ENCODE data around the gene GALNTL6. TPM values are rescaled to one million over a fixed set of nuclear protein-coding genes. Genes with fewer than 3 reads are reported as not detected.

GALNTL6 gene
- total RNA-seq, 1 experiment from 2014 or later, result not detected

DNA sequence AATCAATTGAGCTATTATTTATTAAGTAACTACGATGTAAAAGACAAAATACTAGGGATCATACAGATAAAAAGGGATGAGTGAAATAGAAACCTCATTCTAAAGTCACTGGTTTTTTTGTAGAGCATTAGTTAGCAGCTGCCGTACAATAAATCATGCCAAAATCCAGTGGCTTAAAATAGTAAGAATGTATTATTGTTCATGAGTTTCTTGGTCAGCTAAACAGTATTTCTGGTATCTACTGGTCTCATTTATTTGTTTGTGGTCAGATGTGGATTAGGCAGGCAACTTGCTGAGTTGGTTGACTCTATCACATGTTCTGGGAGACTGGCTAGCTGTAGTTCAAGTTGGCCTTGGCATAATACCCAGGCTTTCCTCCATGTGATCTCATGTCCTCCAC, 667.3 kb downstream of the GALNTL6 start:
- no TSS peak for BruUV-seq (replicated peaks)

More for the DNA sequence above, 667.3 kb downstream of the GALNTL6 start:
- no peaks in the 10 kb centered on the region for H3K4me1 ChIP-seq (ENCODE audit: control insufficient read depth in 1 of 2, insufficient read depth in 2 of 2, low read length in 2 of 2)
- no peaks in the 10 kb centered on the region for H3K9me3 ChIP-seq (ENCODE audit: control insufficient read depth in 1 of 2, insufficient read depth in 1 of 2, low read depth in 1 of 2, low read length in 2 of 2)
- H3K79me2 ChIP-seq (ENCODE audit: insufficient read depth, low read length), result no peaks in the 10 kb centered on the region
- RAD21 ChIA-PET (ENCODE audit: low non-redundant PET in 1 of 2, low total read pairs in 2 of 2, uncharacterized antibody in 2 of 2, unreplicated experiment in 2 of 2), result no interaction called here
- TF ChIP-seq JUND (IDR thresholded peaks at IDR 0.05), result no peak
- no peak for TF ChIP-seq ELF1 (IDR thresholded peaks at IDR 0.05; ENCODE audit: borderline replicate concordance, low read depth)
- TF ChIP-seq POLR2AphosphoS5 (IDR thresholded peaks at IDR 0.05; ENCODE audit: low read depth, low read length), result no peak
- TF ChIP-seq, protein P1, sequence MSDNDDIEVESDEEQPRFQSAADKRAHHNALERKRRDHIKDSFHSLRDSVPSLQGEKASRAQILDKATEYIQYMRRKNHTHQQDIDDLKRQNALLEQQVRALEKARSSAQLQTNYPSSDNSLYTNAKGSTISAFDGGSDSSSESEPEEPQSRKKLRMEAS (IDR thresholded peaks at IDR 0.05), result no peak
- TF ChIP-seq, protein P2, sequence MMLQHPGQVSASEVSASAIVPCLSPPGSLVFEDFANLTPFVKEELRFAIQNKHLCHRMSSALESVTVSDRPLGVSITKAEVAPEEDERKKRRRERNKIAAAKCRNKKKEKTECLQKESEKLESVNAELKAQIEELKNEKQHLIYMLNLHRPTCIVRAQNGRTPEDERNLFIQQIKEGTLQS (IDR thresholded peaks at IDR 0.05), result no peak
- no peak for TF ChIP-seq EZH2 (IDR thresholded peaks at IDR 0.05)
- no peak for TF ChIP-seq SRF (IDR thresholded peaks at IDR 0.05; ENCODE audit: low read depth)
- TF ChIP-seq CEBPB (IDR thresholded peaks at IDR 0.05; ENCODE audit: low read depth), result no peak
- TF ChIP-seq POLR2A (IDR thresholded peaks at IDR 0.05; ENCODE audit: borderline replicate concordance, extremely low read depth, insufficient read depth, insufficient read length), result no peak
- TF ChIP-seq, protein P3, sequence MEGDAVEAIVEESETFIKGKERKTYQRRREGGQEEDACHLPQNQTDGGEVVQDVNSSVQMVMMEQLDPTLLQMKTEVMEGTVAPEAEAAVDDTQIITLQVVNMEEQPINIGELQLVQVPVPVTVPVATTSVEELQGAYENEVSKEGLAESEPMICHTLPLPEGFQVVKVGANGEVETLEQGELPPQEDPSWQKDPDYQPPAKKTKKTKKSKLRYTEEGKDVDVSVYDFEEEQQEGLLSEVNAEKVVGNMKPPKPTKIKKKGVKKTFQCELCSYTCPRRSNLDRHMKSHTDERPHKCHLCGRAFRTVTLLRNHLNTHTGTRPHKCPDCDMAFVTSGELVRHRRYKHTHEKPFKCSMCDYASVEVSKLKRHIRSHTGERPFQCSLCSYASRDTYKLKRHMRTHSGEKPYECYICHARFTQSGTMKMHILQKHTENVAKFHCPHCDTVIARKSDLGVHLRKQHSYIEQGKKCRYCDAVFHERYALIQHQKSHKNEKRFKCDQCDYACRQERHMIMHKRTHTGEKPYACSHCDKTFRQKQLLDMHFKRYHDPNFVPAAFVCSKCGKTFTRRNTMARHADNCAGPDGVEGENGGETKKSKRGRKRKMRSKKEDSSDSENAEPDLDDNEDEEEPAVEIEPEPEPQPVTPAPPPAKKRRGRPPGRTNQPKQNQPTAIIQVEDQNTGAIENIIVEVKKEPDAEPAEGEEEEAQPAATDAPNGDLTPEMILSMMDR (IDR thresholded peaks at IDR 0.05 in 2 of 3, conservative IDR thresholded peaks at IDR 0.05 in 1 of 3; ENCODE audit: borderline replicate concordance in 1 of 3, insufficient read depth in 1 of 3, low read depth in 2 of 3, low read length in 2 of 3), result no peak
- no peak for TF ChIP-seq RAD21 (IDR thresholded peaks at IDR 0.05; ENCODE audit: low read depth)
- ATAC-seq, result no peak
- H4K20me1 ChIP-seq (ENCODE audit: insufficient read depth), result no peaks in the 10 kb centered on the region
- DNase-seq (ENCODE audit: low read depth, low spot score), result no peak
- no peaks in the 10 kb centered on the region for H3K9me2 ChIP-seq (ENCODE audit: insufficient read depth)
- intact Hi-C loops (cut with micrococcal nuclease), result no loop called here
- POLR2A ChIA-PET, result no interaction called here
- H3K36me3 ChIP-seq (ENCODE audit: control insufficient read depth in 1 of 2, insufficient read depth in 2 of 2, low read length in 2 of 2), result no peaks in the 10 kb centered on the region
- no peak overlapping the region for H2AFZ ChIP-seq (ENCODE audit: low read depth, low read length, poor library complexity, severe bottlenecking)
- no peak overlapping the region for H3K4me2 ChIP-seq (ENCODE audit: low read length)
- H3K9ac ChIP-seq (ENCODE audit: low read length), result no peak overlapping the region
- no peaks in the 10 kb centered on the region for H3K27me3 ChIP-seq (ENCODE audit: insufficient read depth, low read length)
- no peak overlapping the region for H3K4me3 ChIP-seq (replicated peaks in 1 of 2; ENCODE audit: low read depth in 1 of 2, low read length in 2 of 2)
- no peak overlapping the region for H3K27ac ChIP-seq (ENCODE audit: low read depth, low read length)
- CTCF ChIA-PET, result no interaction called here
